HEK293 (cell line): ENCODE results near the gene AMOTL1.

Experiments used
- CTCF ChIP-seq: fragments of 450-650 bp; formaldehyde crosslinking; IDR thresholded peaks from 2 replicates; pipeline ENCODE4 v1.5.1; 2016; ENCODE audit warnings: missing biosample characterization, missing genetic modification characterization
- TCF7L2 ChIP-seq: IDR thresholded peaks from 2 replicates; pipeline ENCODE4 v1.6.1; 2011; ENCODE audit warnings: low read depth, mild to moderate bottlenecking, inconsistent platforms, low read length, moderate library complexity, borderline replicate concordance
- ZNF292 ChIP-seq: fragments of 450-650 bp; formaldehyde crosslinking; IDR thresholded peaks from 2 replicates; pipeline ENCODE4 v1.5.1; 2016; ENCODE audit warnings: low read depth, missing biosample characterization, missing genetic modification characterization, borderline replicate concordance

- no peak for TF ChIP-seq TCF7L2
- no peak for TF ChIP-seq CTCF (tag by site-specific recombination)
- no peak for TF ChIP-seq ZNF292 (tag by site-specific recombination)
Observed at GRCh38 chr11:94820480-94820879, 52.3 kb downstream of the AMOTL1 start.
